HCT116 (cell line): Measurements from ENCODE around the gene CDON. TPM values are rescaled to one million over a fixed set of nuclear protein-coding genes. Genes with fewer than 3 reads are reported as not detected.

Experiments
- ATAC-seq: fragments of 200-7000 bp; cut with Tn5 transposase; 2 replicates; pipeline ENCODE4 v1.9.1; 2020; ENCODE audit warnings: mild to moderate bottlenecking, moderate library complexity
- BruUV-seq: library from RNA; stranded (reverse); fragments of 400-500 nt; replicated peaks from 2 replicates; lab custom pipeline; 2021; lab: Mats Ljungman, UMichigan
- CTCF ChIA-PET: fragments of 300-600 bp; sonication (Branson Sonifier 250); formaldehyde crosslinking; loops from one replicate; lab custom pipeline; 2021; ENCODE audit warnings: antibody characterized with exemption; lab: Charles Lee
- POLR2A ChIA-PET: fragments of 300-600, 350-600 bp; sonication (Branson Sonifier 250); formaldehyde crosslinking; loops from one replicate; lab custom pipeline; 2021; ENCODE audit warnings: antibody characterized with exemption; lab: Charles Lee
- RAD21 ChIA-PET, 2 experiments: fragments of 300-600 bp; sonication (Branson Sonifier 250); formaldehyde crosslinking; loops; one replicate each; lab custom pipeline; 2023; ENCODE audit warnings: low total read pairs in 2 of 2; ENCODE audit not compliant: uncharacterized antibody in 2 of 2, unreplicated experiment in 2 of 2, low non-redundant PET in 1 of 2; lab: Charles Lee
- DNase-seq: peaks from one replicate; pipeline ENCODE4 v3.0.0-alpha.2; 2010; ENCODE audit warnings: low read depth, low spot score
- H2AFZ ChIP-seq: fragments of 200-600 bp; shearing (Covaris generic), sonication (generic); 2 replicates; pipeline ENCODE4 v1.6.1; 2017; ENCODE audit warnings: low read depth, mixed run types, mixed read lengths, antibody characterized with exemption, low read length; ENCODE audit not compliant: poor library complexity, severe bottlenecking
- H3K27ac ChIP-seq: 2 replicates; pipeline ENCODE4 v1.5.1; 2012; ENCODE audit warnings: low read depth, low read length
- H3K27me3 ChIP-seq: fragments of 200-600 bp; sonication (generic); 2 replicates; pipeline ENCODE4 v1.6.1; 2016; ENCODE audit warnings: mixed run types, low read length, mixed read lengths; ENCODE audit not compliant: insufficient read depth
- H3K36me3 ChIP-seq, 2 experiments: fragments of 200-500 bp in 1 of 2; fragments of 200-600 bp in 1 of 2; sonication (Bioruptor generic) in 1 of 2; sonication (generic) in 1 of 2; 2 replicates each; pipeline versions ENCODE4 v1.5.1 to v1.6.1; 2014 to 2016; ENCODE audit warnings: low read length in 2 of 2, inconsistent platforms in 1 of 2, mixed read lengths in 1 of 2, mixed run types in 1 of 2; ENCODE audit not compliant: insufficient read depth in 2 of 2, control insufficient read depth in 1 of 2
- H3K4me1 ChIP-seq, 2 experiments: fragments of 200-600 bp in 1 of 2; sonication (generic) in 1 of 2; 2 replicates each; pipeline versions ENCODE4 v1.5.1 to v1.6.1; 2012 to 2017; ENCODE audit warnings: low read length in 2 of 2, inconsistent platforms in 1 of 2, mild to moderate bottlenecking in 1 of 2, mixed read lengths in 1 of 2, mixed run types in 1 of 2, moderate library complexity in 1 of 2; ENCODE audit not compliant: insufficient read depth in 2 of 2, control insufficient read depth in 1 of 2
- H3K4me2 ChIP-seq: fragments of 200-600 bp; sonication (generic); 2 replicates; pipeline ENCODE4 v1.6.1; 2017; ENCODE audit warnings: mixed run types, low read length, mixed read lengths
- H3K4me3 ChIP-seq, 2 experiments: fragments of 200-600 bp in 1 of 2; sonication (generic) in 1 of 2; replicated peaks in 1 of 2; 2 replicates each; pipeline ENCODE4 v1.5.1; 2011 to 2016; ENCODE audit warnings: low read length in 2 of 2, control low read depth in 1 of 2, low read depth in 1 of 2, mild to moderate bottlenecking in 1 of 2, mixed read lengths in 1 of 2, mixed run types in 1 of 2
- H3K79me2 ChIP-seq: fragments of 200-600 bp; sonication (generic); 2 replicates; pipeline ENCODE4 v1.6.1; 2017; ENCODE audit warnings: mild to moderate bottlenecking, mixed run types, low read length, moderate library complexity, mixed read lengths; ENCODE audit not compliant: insufficient read depth
- H3K9ac ChIP-seq: fragments of 200-600 bp; sonication (generic); 2 replicates; pipeline ENCODE4 v1.6.1; 2016; ENCODE audit warnings: low read length, mixed read lengths
- H3K9me2 ChIP-seq: fragments of 200-600 bp; sonication (generic), shearing (Covaris generic); 2 replicates; pipeline ENCODE4 v1.6.1; 2017; ENCODE audit warnings: mixed run types, mild to moderate bottlenecking, moderate library complexity; ENCODE audit not compliant: insufficient read depth
- H3K9me3 ChIP-seq, 2 experiments: fragments of 200-500 bp in 1 of 2; fragments of 200-600 bp in 1 of 2; sonication (Bioruptor generic) in 1 of 2; sonication (generic) in 1 of 2; 2 replicates each; pipeline ENCODE4 v1.6.1; 2014 to 2017; ENCODE audit warnings: low read length in 2 of 2, mixed read lengths in 2 of 2, inconsistent platforms in 1 of 2, low read depth in 1 of 2, mild to moderate bottlenecking in 1 of 2, mixed run types in 1 of 2, moderate library complexity in 1 of 2; ENCODE audit not compliant: control insufficient read depth in 1 of 2, insufficient read depth in 1 of 2
- H4K20me1 ChIP-seq: fragments of 200-600 bp; sonication (generic), shearing (Covaris generic); 2 replicates; pipeline ENCODE4 v1.6.1; 2017; ENCODE audit warnings: mixed run types, mild to moderate bottlenecking, moderate library complexity; ENCODE audit not compliant: insufficient read depth
- CBX3 ChIP-seq: IDR thresholded peaks from 2 replicates; pipeline ENCODE4 v1.6.1; 2012; ENCODE audit warnings: low read depth
- ELF1 ChIP-seq: IDR thresholded peaks from 2 replicates; pipeline ENCODE4 v1.6.1; 2012; ENCODE audit warnings: low read depth, borderline replicate concordance
- FOSL1 ChIP-seq: IDR thresholded peaks from 2 replicates; pipeline ENCODE4 v1.6.1; 2012; ENCODE audit warnings: low read depth
- JUND ChIP-seq: IDR thresholded peaks from 2 replicates; pipeline ENCODE4 v1.6.1; 2012
- POLR2A ChIP-seq: IDR thresholded peaks from 2 replicates; pipeline ENCODE4 v1.7.0; 2011; ENCODE audit warnings: borderline replicate concordance; ENCODE audit not compliant: insufficient read depth, insufficient read length; ENCODE audit errors: extremely low read depth
- POLR2AphosphoS5 ChIP-seq: IDR thresholded peaks from 2 replicates; pipeline ENCODE4 v1.6.1; 2011; ENCODE audit warnings: mild to moderate bottlenecking, low read depth, low read length, moderate library complexity
- RAD21 ChIP-seq: IDR thresholded peaks from 2 replicates; pipeline ENCODE4 v1.6.1; 2012; ENCODE audit warnings: low read depth, mild to moderate bottlenecking
- SIN3A ChIP-seq: IDR thresholded peaks from 2 replicates; pipeline ENCODE4 v1.6.1; 2012; ENCODE audit warnings: low read depth
- SP1 ChIP-seq: IDR thresholded peaks from 2 replicates; pipeline ENCODE4 v1.6.1; 2012; ENCODE audit warnings: low read depth
- SRF ChIP-seq: IDR thresholded peaks from 2 replicates; pipeline ENCODE4 v1.6.1; 2012; ENCODE audit warnings: low read depth
- TCF7L2 ChIP-seq: IDR thresholded peaks from 2 replicates; pipeline ENCODE4 v1.7.0; 2011; ENCODE audit warnings: borderline replicate concordance, inconsistent platforms; ENCODE audit not compliant: insufficient read depth, insufficient read length; ENCODE audit errors: extremely low read depth
- YY1 ChIP-seq: IDR thresholded peaks from 2 replicates; pipeline ENCODE4 v1.6.1; 2011; ENCODE audit warnings: low read length, low read depth, moderate library complexity, mild to moderate bottlenecking; ENCODE audit not compliant: insufficient replicate concordance; ENCODE audit errors: extremely low read depth
- ZNF274 ChIP-seq: fragments of 200-500 bp; sonication (Bioruptor generic); IDR thresholded peaks from 2 replicates; pipeline ENCODE4 v1.6.1; 2014; ENCODE audit warnings: mild to moderate bottlenecking, low read depth, low read length, inconsistent platforms
- intact Hi-C: fragments of 100-400 bp; cut with micrococcal nuclease; formaldehyde crosslinking; loops from 2 replicates; pipeline ENCODE4 v1.10.0; 2022
- total RNA-seq: library from RNA; stranded (reverse); gene quantifications from one replicate; pipeline ENCODE4 v1.2.1, GENCODE V29; 2021; ENCODE audit not compliant: unreplicated experiment
- TF ChIP-seq, protein P1 (sequence below): IDR thresholded peaks from 2 replicates; pipeline ENCODE4 v1.6.1; 2012
- TF ChIP-seq, protein P2 (sequence below): IDR thresholded peaks from 2 replicates; pipeline ENCODE4 v1.6.1; 2012
- TF ChIP-seq, protein P3 (sequence below): IDR thresholded peaks from 2 replicates; pipeline ENCODE4 v1.6.1; 2011; ENCODE audit warnings: mild to moderate bottlenecking, low read length, moderate library complexity; ENCODE audit not compliant: insufficient replicate concordance; ENCODE audit errors: extremely low read depth
- TF ChIP-seq, protein P4 (sequence below), 3 experiments: fragments of 200-600 bp in 1 of 3; sonication (generic) in 1 of 3; IDR thresholded peaks in 2 of 3; conservative IDR thresholded peaks in 1 of 3; 2 replicates each; pipeline ENCODE4 v1.5.1; 2012 to 2017; ENCODE audit warnings: low read depth in 2 of 3, low read length in 2 of 3, antibody characterized with exemption in 1 of 3, borderline replicate concordance in 1 of 3, control low read depth in 1 of 3, mild to moderate bottlenecking in 1 of 3, mixed read lengths in 1 of 3, mixed run types in 1 of 3, moderate library complexity in 1 of 3; ENCODE audit not compliant: insufficient read depth in 1 of 3

The CDON gene
- total RNA-seq, 1 experiment from 2014 or later, result 16.9 TPM

DNA sequence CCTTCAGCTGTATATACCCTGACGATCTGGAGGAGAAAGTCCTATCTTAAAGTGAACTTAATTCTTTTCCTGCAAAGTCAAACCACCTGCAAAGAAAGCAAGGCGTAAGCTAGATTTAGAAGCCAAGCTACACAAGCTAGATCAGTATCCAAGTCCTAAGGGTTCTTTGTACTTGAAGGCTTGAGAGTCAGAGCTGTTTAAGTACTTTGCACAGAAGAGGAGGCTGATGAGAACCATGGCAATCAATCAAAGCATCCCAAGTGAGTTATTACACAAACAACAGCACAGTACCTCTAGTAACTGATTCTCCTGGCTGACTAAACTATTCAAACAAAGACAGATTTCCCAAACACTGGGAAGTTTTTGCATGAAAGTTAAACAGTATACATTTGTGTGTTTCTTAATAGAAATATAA, 1.9 kb downstream of the CDON start:
- RAD21 ChIA-PET, result no interaction called here
- DNase-seq (no peak), ATAC-seq (no peak)
- Histone ChIP-seq H3K27me3 (peaks cover 5% of the 10 kb centered on the region; the same call in 1 of the 2 replicates), H2AFZ (no peak overlapping the region), H4K20me1 (no peaks in the 10 kb centered on the region), H3K9me3 (no peaks in the 10 kb centered on the region), H3K9ac (no peak overlapping the region), H3K27ac (no peak overlapping the region), H3K79me2 (no peaks in the 10 kb centered on the region), H3K4me2 (no peak overlapping the region), H3K36me3 (no peaks in the 10 kb centered on the region), H3K4me3 (no peak overlapping the region), H3K9me2 (no peaks in the 10 kb centered on the region), H3K4me1 (peaks cover 11 to 16% of the 10 kb centered on the region in 2 experiments)
- CTCF ChIA-PET, result interaction anchor here (1.6 kb wide), 1 partner anchor 117 kb away, joined by 4 read pairs; no protein-coding TSS in a partner anchor
- no TSS peak for BruUV-seq
- intact Hi-C loops, result loop anchor here (1.0 to 5.0 kb wide), 2 partner anchors 118 to 137 kb away; no protein-coding TSS in a partner anchor
- TF ChIP-seq POLR2AphosphoS5 (no peak), TCF7L2 (no peak), ELF1 (no peak), CBX3 (no peak), RAD21 (no peak), SRF (no peak), SIN3A (no peak), ZNF274 (no peak), YY1 (no peak), POLR2A (no peak), FOSL1 (no peak), JUND (no peak), SP1 (no peak)
- TF ChIP-seq, protein P1, sequence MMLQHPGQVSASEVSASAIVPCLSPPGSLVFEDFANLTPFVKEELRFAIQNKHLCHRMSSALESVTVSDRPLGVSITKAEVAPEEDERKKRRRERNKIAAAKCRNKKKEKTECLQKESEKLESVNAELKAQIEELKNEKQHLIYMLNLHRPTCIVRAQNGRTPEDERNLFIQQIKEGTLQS, result no peak
- TF ChIP-seq, protein P2, sequence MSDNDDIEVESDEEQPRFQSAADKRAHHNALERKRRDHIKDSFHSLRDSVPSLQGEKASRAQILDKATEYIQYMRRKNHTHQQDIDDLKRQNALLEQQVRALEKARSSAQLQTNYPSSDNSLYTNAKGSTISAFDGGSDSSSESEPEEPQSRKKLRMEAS, result no peak
- TF ChIP-seq, protein P3, sequence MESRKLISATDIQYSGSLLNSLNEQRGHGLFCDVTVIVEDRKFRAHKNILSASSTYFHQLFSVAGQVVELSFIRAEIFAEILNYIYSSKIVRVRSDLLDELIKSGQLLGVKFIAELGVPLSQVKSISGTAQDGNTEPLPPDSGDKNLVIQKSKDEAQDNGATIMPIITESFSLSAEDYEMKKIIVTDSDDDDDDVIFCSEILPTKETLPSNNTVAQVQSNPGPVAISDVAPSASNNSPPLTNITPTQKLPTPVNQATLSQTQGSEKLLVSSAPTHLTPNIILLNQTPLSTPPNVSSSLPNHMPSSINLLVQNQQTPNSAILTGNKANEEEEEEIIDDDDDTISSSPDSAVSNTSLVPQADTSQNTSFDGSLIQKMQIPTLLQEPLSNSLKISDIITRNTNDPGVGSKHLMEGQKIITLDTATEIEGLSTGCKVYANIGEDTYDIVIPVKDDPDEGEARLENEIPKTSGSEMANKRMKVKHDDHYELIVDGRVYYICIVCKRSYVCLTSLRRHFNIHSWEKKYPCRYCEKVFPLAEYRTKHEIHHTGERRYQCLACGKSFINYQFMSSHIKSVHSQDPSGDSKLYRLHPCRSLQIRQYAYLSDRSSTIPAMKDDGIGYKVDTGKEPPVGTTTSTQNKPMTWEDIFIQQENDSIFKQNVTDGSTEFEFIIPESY, result no peak
- TF ChIP-seq, protein P4, sequence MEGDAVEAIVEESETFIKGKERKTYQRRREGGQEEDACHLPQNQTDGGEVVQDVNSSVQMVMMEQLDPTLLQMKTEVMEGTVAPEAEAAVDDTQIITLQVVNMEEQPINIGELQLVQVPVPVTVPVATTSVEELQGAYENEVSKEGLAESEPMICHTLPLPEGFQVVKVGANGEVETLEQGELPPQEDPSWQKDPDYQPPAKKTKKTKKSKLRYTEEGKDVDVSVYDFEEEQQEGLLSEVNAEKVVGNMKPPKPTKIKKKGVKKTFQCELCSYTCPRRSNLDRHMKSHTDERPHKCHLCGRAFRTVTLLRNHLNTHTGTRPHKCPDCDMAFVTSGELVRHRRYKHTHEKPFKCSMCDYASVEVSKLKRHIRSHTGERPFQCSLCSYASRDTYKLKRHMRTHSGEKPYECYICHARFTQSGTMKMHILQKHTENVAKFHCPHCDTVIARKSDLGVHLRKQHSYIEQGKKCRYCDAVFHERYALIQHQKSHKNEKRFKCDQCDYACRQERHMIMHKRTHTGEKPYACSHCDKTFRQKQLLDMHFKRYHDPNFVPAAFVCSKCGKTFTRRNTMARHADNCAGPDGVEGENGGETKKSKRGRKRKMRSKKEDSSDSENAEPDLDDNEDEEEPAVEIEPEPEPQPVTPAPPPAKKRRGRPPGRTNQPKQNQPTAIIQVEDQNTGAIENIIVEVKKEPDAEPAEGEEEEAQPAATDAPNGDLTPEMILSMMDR (IDR thresholded peaks at IDR 0.05 in 2 of 3, conservative IDR thresholded peaks at IDR 0.05 in 1 of 3; ENCODE audit: borderline replicate concordance in 1 of 3, insufficient read depth in 1 of 3, low read depth in 2 of 3, low read length in 2 of 3), result no peak
- POLR2A ChIA-PET, result no interaction called here
